GM23248 (cell line): ENCODE data around the gene KCNIP1.

Experiments
- EZH2 ChIP-seq: fragments of 200-600 bp; sonication (generic); IDR thresholded peaks from 2 replicates; pipeline ENCODE4 v1.6.1; 2018; ENCODE audit warnings: antibody characterized with exemption, mild to moderate bottlenecking; ENCODE audit not compliant: insufficient read depth, poor library complexity, severe bottlenecking
- EZH2phosphoT487 ChIP-seq: fragments of 200-600 bp; sonication (generic); IDR thresholded peaks from 2 replicates; pipeline ENCODE4 v1.6.1; 2018; ENCODE audit warnings: antibody characterized with exemption, moderate library complexity, mild to moderate bottlenecking, low read depth; ENCODE audit not compliant: insufficient read depth

DNA sequence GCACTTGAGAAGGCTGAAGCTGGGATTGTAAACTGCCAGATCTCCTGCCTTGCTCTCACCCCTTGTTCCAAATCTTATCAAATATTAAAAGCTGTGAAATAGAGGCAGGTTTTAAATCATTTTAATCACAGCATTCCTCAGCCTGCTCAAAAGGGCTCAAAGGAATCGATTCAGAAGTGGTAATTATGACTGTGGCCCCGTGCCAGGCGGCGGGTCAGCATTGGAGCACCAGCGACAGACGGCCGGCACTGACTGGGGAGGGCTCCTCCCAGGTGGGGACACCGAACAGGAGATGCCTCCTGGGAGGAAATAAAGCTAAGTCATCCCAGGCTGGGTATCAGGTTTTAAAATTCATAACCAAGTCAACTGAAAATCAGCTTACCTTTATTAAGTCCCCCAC is 66.7 kb downstream of the KCNIP1 start:
- TF ChIP-seq EZH2phosphoT487 (no peak), EZH2 (no peak)
